Tibial artery (tissue), 4 donors: Measurements from ENCODE around the gene MLNR.

Experiments used
- DNase-seq, 2 donors: peaks; one replicate each; pipeline ENCODE4 v3.0.0-alpha.2; 2019
- H3K27ac ChIP-seq, 2 donors: fragments of 200-600 bp; sonication (generic) in 1 of 2; 1 replicate in 1 of 2; 2 replicates in 1 of 2; pipeline ENCODE4 v1.5.1; 2018 to 2019; ENCODE audit warnings: mild to moderate bottlenecking in 1 of 2
- H3K27me3 ChIP-seq, 2 donors: fragments of 200-600 bp; sonication (generic) in 1 of 2; one replicate each; pipeline versions ENCODE4 v1.5.1 to v1.6.0; 2016 to 2019
- H3K36me3 ChIP-seq, 3 donors: fragments of 200-600 bp; sonication (generic) in 2 of 3; one replicate each; pipeline ENCODE4 v1.5.1; 2016 to 2019; ENCODE audit warnings: mild to moderate bottlenecking in 2 of 3
- H3K4me1 ChIP-seq, 4 donors: fragments of 200-600 bp; sonication (generic) in 2 of 4; 1 replicate in 3 of 4; 2 replicates in 1 of 4; pipeline ENCODE4 v1.5.1; 2016 to 2019
- H3K4me3 ChIP-seq, 2 donors: fragments of 200-600 bp; sonication (generic) in 1 of 2; 1 replicate in 1 of 2; 2 replicates in 1 of 2; pipeline ENCODE4 v1.5.1; 2018 to 2019; ENCODE audit warnings: mild to moderate bottlenecking in 2 of 2
- H3K9me3 ChIP-seq, 3 donors: fragments of 200-600 bp; sonication (generic) in 1 of 3; one replicate each; pipeline ENCODE4 v1.5.1; 2016 to 2019
- CTCF ChIP-seq, 2 experiments: fragments of 200-600 bp in 1 of 2; fragments of 450-650 bp in 1 of 2; IDR thresholded peaks; one replicate each; pipeline ENCODE4 v1.5.1; 2017 to 2019; ENCODE audit warnings: antibody characterized with exemption in 2 of 2, mild to moderate bottlenecking in 1 of 2, moderate library complexity in 1 of 2
- intact Hi-C: fragments of 100-400 bp; cut with DNase I; formaldehyde crosslinking; loops from one replicate; pipeline ENCODE4 v1.15.0; 2023; ENCODE audit warnings: low total_unique reads

The MLNR gene

GRCh38 chr13:49245101-49245500 lies 25.0 kb downstream of the MLNR start:
- Histone ChIP-seq H3K27me3 (no peaks in the 10 kb centered on the region), H3K4me3 (no peak overlapping the region), H3K36me3 (no peaks in the 10 kb centered on the region), H3K27ac (no peak overlapping the region), H3K9me3 (no peaks in the 10 kb centered on the region), H3K4me1 (peaks cover 0 to 17% (median 12%) of the 10 kb centered on the region in 4 donors)
- intact Hi-C loops, result loop anchor here (10.0 kb wide), 1 partner anchor 270 kb away; the partner anchor contains the start of gene FNDC3A
- TF ChIP-seq CTCF (IDR thresholded peaks at IDR 0.05), result no peak
- DNase-seq, result no peak

- intact Hi-C loops, result loop anchor here (10.0 kb wide), 1 partner anchor 272 kb away; the partner anchor contains the start of gene FNDC3A
Measured at GRCh38 chr13:49246850-49247642, 26.9 kb downstream of the MLNR start.

GRCh38 chr13:49247643-49248621 lies 27.8 kb downstream of the MLNR start, which contains the start of gene CDADC1:
Gene CDADC1, plus strand, starts transcription at chr13:49247925. Its CDS starts 113 bp downstream, at chr13:49248038.
- H3K9me3 ChIP-seq, result no peaks in the 10 kb centered on the region
- peak within 1 kb of the TSS; percentile 91 to 93 for H3K27ac ChIP-seq
- no peak for TF ChIP-seq CTCF (IDR thresholded peaks at IDR 0.05)
- no peaks in the 10 kb centered on the region for H3K27me3 ChIP-seq
- peaks cover 0 to 4% (median 0%) of the 10 kb centered on the region in 3 donors for H3K36me3 ChIP-seq
- H3K4me3 ChIP-seq, result peak within 1 kb of the TSS; percentile 84 to 91
- peak; percentile 97 to 98 for DNase-seq
- H3K4me1 ChIP-seq, result peaks cover 0 to 20% (median 13%) of the 10 kb centered on the region in 4 donors
- intact Hi-C loops, result loop anchor here (10.0 kb wide), 1 partner anchor 273 kb away; the partner anchor contains the start of gene FNDC3A

More at GRCh38 chr13:49246850-49247642, 26.9 kb downstream of the MLNR start:
- Histone ChIP-seq H3K9me3 (no peaks in the 10 kb centered on the region), H3K4me1 (peaks cover 0 to 17% (median 12%) of the 10 kb centered on the region in 4 donors), H3K27me3 (no peaks in the 10 kb centered on the region), H3K27ac (peak overlapping the region; percentile 91 to 93), H3K36me3 (peaks cover 0 to 4% (median 0%) of the 10 kb centered on the region in 3 donors), H3K4me3 (peak overlapping the region; percentile 84 to 91)
- DNase-seq, result no peak
- TF ChIP-seq CTCF (IDR thresholded peaks at IDR 0.05), result no peak

- Histone ChIP-seq H3K9me3 (no peaks in the 10 kb centered on the region), H3K4me1 (peaks cover 0 to 20% (median 13%) of the 10 kb centered on the region in 4 donors), H3K36me3 (peaks cover 0 to 4% (median 0%) of the 10 kb centered on the region in 3 donors), H3K27ac (peak overlapping the region; percentile 91 to 93), H3K4me3 (peak overlapping the region; percentile 84 to 91), H3K27me3 (no peaks in the 10 kb centered on the region)
- intact Hi-C loops, result loop anchor here (10.0 kb wide), 1 partner anchor 274 kb away; the partner anchor contains the start of gene FNDC3A
- DNase-seq, result no peak
- no peak for TF ChIP-seq CTCF (IDR thresholded peaks at IDR 0.05)
Measured at GRCh38 chr13:49248622-49249002, 28.5 kb downstream of the MLNR start.

- H3K9me3 ChIP-seq, result no peaks in the 10 kb centered on the region
- no peak overlapping the region for H3K4me3 ChIP-seq
- peaks cover 0 to 20% (median 13%) of the 10 kb centered on the region in 4 donors for H3K4me1 ChIP-seq
- no peak overlapping the region for H3K27ac ChIP-seq
- TF ChIP-seq CTCF (IDR thresholded peaks at IDR 0.05), result no peak
- DNase-seq, result no peak
- intact Hi-C loops, result no loop called here
- H3K27me3 ChIP-seq, result no peaks in the 10 kb centered on the region
- peaks cover 16 to 20% (median 20%) of the 10 kb centered on the region in 3 donors for H3K36me3 ChIP-seq
Measured at GRCh38 chr13:49251326-49251725, 31.2 kb downstream of the MLNR start.
